Pancreas (tissue), 10 donors: ENCODE data around the gene LST1. TPM values are rescaled to one million over a fixed set of nuclear protein-coding genes. Genes with fewer than 3 reads are reported as not detected.

Experiments
- ATAC-seq, 4 donors: fragments of 200-7000 bp; cut with Tn5 transposase; one replicate each; pipeline versions ENCODE4 v1.8.0 to v1.9.1; 2020; ENCODE audit warnings: mild to moderate bottlenecking in 4 of 4, moderate library complexity in 4 of 4
- DNase-seq, 6 donors: peaks; one replicate each; pipeline ENCODE4 v3.0.0-alpha.2; 2020
- FAIRE-seq: peaks from 2 replicates; lab custom pipeline; 2012; peaks lifted over from hg19 to GRCh38; lab: Jason Lieb, UNC
- H3K27ac ChIP-seq, 4 donors: fragments of 200-600 bp; sonication (generic); 1 replicate in 3 of 4; 2 replicates in 1 of 4; pipeline versions ENCODE4 v1.5.0 to v1.8.0; 2020
- H3K27me3 ChIP-seq, 4 donors: fragments of 200-600 bp; one replicate each; pipeline ENCODE4 v1.8.0; 2021
- H3K36me3 ChIP-seq, 3 donors: fragments of 200-600 bp; sonication (generic) in 1 of 3; one replicate each; pipeline versions ENCODE4 v1.5.0 to v1.8.0; 2020 to 2021
- H3K4me1 ChIP-seq, 3 donors: fragments of 200-600 bp; one replicate each; pipeline ENCODE4 v1.8.0; 2021
- H3K4me3 ChIP-seq, 4 donors: fragments of 200-600 bp; sonication (generic) in 2 of 4; one replicate each; pipeline versions ENCODE4 v1.5.0 to v1.8.0; 2020 to 2021
- H3K9me3 ChIP-seq, 4 donors: fragments of 200-600 bp; one replicate each; pipeline ENCODE4 v1.8.0; 2021
- CTCF ChIP-seq, 4 donors: fragments of 200-600 bp; sonication (generic) in 3 of 4; IDR thresholded peaks; one replicate each; pipeline versions ENCODE4 v1.5.0 to v1.8.0; 2021; ENCODE audit warnings: antibody characterized with exemption in 4 of 4
- WGBS, 2 donors: extraction: QIAGEN DNeasy Blood & Tissue Kit; methylation state at CpG; one replicate each; pipeline ENCODE4 v1.1.7; 2013; 5-methylcytosine and 5-hydroxymethylcytosine counted together
- intact Hi-C, 3 donors: fragments of 100-400 bp; cut with DNase I; formaldehyde crosslinking; loops; one replicate each; pipeline versions ENCODE4 v1.11.1 to v1.14.2; 2022
- polyA plus RNA-seq, 2 donors: library from polyadenylated mRNA; stranded (reverse); fragments of 200-250 nt; gene quantifications; one replicate each; pipeline ENCODE4 v1.2.3, GENCODE V29; 2013
- total RNA-seq, 6 donors: library from RNA; stranded (reverse); fragmentation: NEBNext Ultra II Directional in 4 of 6; extraction: Animal tissue kit (Norgen Biotek cat#: 25700) in 4 of 6; gene quantifications; one replicate each; pipeline versions ENCODE4 v1.2.1 to v1.2.4, GENCODE V29; 2021 to 2023
- donor health status: healthy with polysubstance abuse.
- donor health status: DM: no; HTN: no; CAD: no; lungs with moderate emphysema.
- donor health status: DM: no; HTN: no; CAD: no.
- donor health status: control.
- donor health status: control.
- donor health status: Bipolar disorder and iron deficiency.
- donor health status: DM: yes; HTN: yes; CAD: no.
- donor health status: DM: no; HTN: no; CAD: no.
- donor health status: DM: no; HTN: no; CAD: no.
- donor health status: DM: yes; HTN: yes; CAD: no.

Gene LST1
- total and polyA plus RNA-seq, 8 donors, result 0.56 to 12.9 (median 4.7) TPM

- DNase-seq, result peak; percentile 93 to 98 (median 96)
- TF ChIP-seq CTCF (IDR thresholded peaks at IDR 0.05), result no peak
- Histone ChIP-seq H3K27ac (peak within 1 kb of the TSS; percentile 78 to 96 (median 92)), H3K4me3 (peak within 1 kb of the TSS; percentile 51 to 67 (median 59)), H3K9me3 (no peaks in the 10 kb centered on the region), H3K27me3 (no peaks in the 10 kb centered on the region), H3K4me1 (peaks cover 22 to 32% (median 22%) of the 10 kb centered on the region in 3 donors), H3K36me3 (peaks cover 4 to 25% (median 12%) of the 10 kb centered on the region in 3 donors)
- no peak for FAIRE-seq
- WGBS, 2 donors, result 0% methylated on average over 43 of the region's 43 CpGs
- intact Hi-C loops, result no loop called here
- peak; percentile 85 to 94 (median 89) for ATAC-seq
These were observed 44.2 kb upstream of the LST1 start, which contains the start of gene DDX39B for GRCh38 chr6:31541658-31542521. DDX39B (minus strand) TSS chr6:31542003; CDS start chr6:31540532, 1,471 bp downstream.

GRCh38 chr6:31543639-31544038, 42.4 kb upstream of the LST1 start:
- Histone ChIP-seq H3K9me3 (no peaks in the 10 kb centered on the region), H3K4me1 (peaks cover 23 to 35% (median 31%) of the 10 kb centered on the region in 3 donors), H3K27me3 (no peaks in the 10 kb centered on the region), H3K27ac (no peak overlapping the region), H3K36me3 (peaks cover 0 to 7% (median 5%) of the 10 kb centered on the region in 3 donors), H3K4me3 (no peak overlapping the region)
- no peak for TF ChIP-seq CTCF (IDR thresholded peaks at IDR 0.05)
- intact Hi-C loops, result no loop called here
- WGBS, 2 donors, result 92% methylated on average over 6 of the region's 6 CpGs
- FAIRE-seq, result no peak
- no peak for DNase-seq
- ATAC-seq, result no peak

- Histone ChIP-seq H3K9me3 (no peaks in the 10 kb centered on the region), H3K4me1 (peaks cover 15 to 26% (median 24%) of the 10 kb centered on the region in 3 donors), H3K27ac (no peak overlapping the region), H3K4me3 (no peak overlapping the region), H3K27me3 (no peaks in the 10 kb centered on the region), H3K36me3 (peaks cover 0 to 7% (median 3%) of the 10 kb centered on the region in 3 donors)
- no peak for DNase-seq
- no peak for TF ChIP-seq CTCF (IDR thresholded peaks at IDR 0.05)
- no peak for FAIRE-seq
- ATAC-seq, result no peak
- 58 to 63% methylated on average over 2 of the region's 2 CpGs for WGBS, 2 donors
- intact Hi-C loops, result loop anchor here in 2 of 3 donors (5.0 kb wide), 1 partner anchor 53 kb away; no protein-coding TSS in a partner anchor
These were observed 41.4 kb upstream of the LST1 start for GRCh38 chr6:31544676-31545075.

- DNase-seq (peak in 1 of 6 donors; percentile 28), FAIRE-seq (no peak), ATAC-seq (no peak)
- peaks cover 0 to 4% (median 0%) of the 10 kb centered on the region in 3 donors for H3K36me3 ChIP-seq
- intact Hi-C loops, result loop anchor here in 2 of 3 donors (5.0 kb wide), 1 partner anchor 52 kb away; no protein-coding TSS in a partner anchor
- H3K4me1 ChIP-seq, result peaks cover 11 to 20% (median 17%) of the 10 kb centered on the region in 3 donors
- H3K27ac ChIP-seq, result no peak overlapping the region
- no peaks in the 10 kb centered on the region for H3K9me3 ChIP-seq
- no peak overlapping the region for H3K4me3 ChIP-seq
- WGBS, 2 donors, result 49 to 72% methylated on average over 7 of the region's 7 CpGs
- no peak for TF ChIP-seq CTCF (IDR thresholded peaks at IDR 0.05)
- H3K27me3 ChIP-seq, result no peaks in the 10 kb centered on the region
These were observed 40.8 kb upstream of the LST1 start for GRCh38 chr6:31545291-31545690.
